H1 (cell line): ENCODE measurements around the gene HYAL1. TPM values are rescaled to one million over a fixed set of nuclear protein-coding genes. Genes with fewer than 3 reads are reported as not detected.

ENCODE experiments used
- CTCF ChIP-seq, 3 experiments: IDR thresholded peaks; 1 replicate in 2 of 3; 2 replicates in 1 of 3; pipeline versions ENCODE4 v1.5.1 to v1.6.1; 2011; ENCODE audit warnings: low read length in 3 of 3, mild to moderate bottlenecking in 3 of 3, inconsistent platforms in 2 of 3, low read depth in 1 of 3, moderate library complexity in 1 of 3; ENCODE audit not compliant: insufficient read depth in 1 of 3; ENCODE audit errors: control extremely low read depth in 1 of 3
- GTF2F1 ChIP-seq: IDR thresholded peaks from 2 replicates; pipeline ENCODE4 v1.6.1; 2012; ENCODE audit warnings: low read depth, low read length, improper control_type of control experiment, borderline replicate concordance
- KDM1A ChIP-seq: fragments of 200-600, 300-600 bp; sonication (generic); IDR thresholded peaks from 2 replicates; pipeline ENCODE4 v1.7.1; 2016; ENCODE audit warnings: mild to moderate bottlenecking, low read length, borderline replicate concordance
- RXRA ChIP-seq: IDR thresholded peaks from 2 replicates; pipeline ENCODE4 v1.6.1; 2011; ENCODE audit warnings: low read depth, mild to moderate bottlenecking, low read length, moderate library complexity; ENCODE audit not compliant: insufficient read depth
- SP1 ChIP-seq: IDR thresholded peaks from 2 replicates; pipeline ENCODE4 v1.6.1; 2011; ENCODE audit warnings: low read depth, low read length
- SP2 ChIP-seq: IDR thresholded peaks from 2 replicates; pipeline ENCODE4 v1.6.1; 2012; ENCODE audit warnings: mild to moderate bottlenecking, low read length, inconsistent platforms
- SP4 ChIP-seq: IDR thresholded peaks from 2 replicates; pipeline ENCODE4 v1.6.1; 2012; ENCODE audit warnings: low read length, inconsistent platforms
- SUZ12 ChIP-seq: fragments of 200-600 bp; sonication (generic); IDR thresholded peaks from 2 replicates; pipeline ENCODE4 v1.6.1; 2012; ENCODE audit warnings: mild to moderate bottlenecking, inconsistent platforms, low read length, moderate library complexity, mixed read lengths
- TAF7 ChIP-seq: optimal IDR thresholded peaks from 2 replicates; pipeline ENCODE3; 2011; ENCODE audit warnings: low read depth, mild to moderate bottlenecking, inconsistent platforms, low read length, moderate library complexity, borderline replicate concordance
- TCF12 ChIP-seq: IDR thresholded peaks from 2 replicates; pipeline ENCODE4 v1.6.1; 2011; ENCODE audit warnings: low read depth, mild to moderate bottlenecking, low read length
- ZNF274 ChIP-seq: IDR thresholded peaks from 2 replicates; pipeline ENCODE4 v1.7.0; 2012; ENCODE audit warnings: low read length, borderline replicate concordance; ENCODE audit errors: extremely low read depth
- polyA plus RNA-seq, 7 experiments: library from polyadenylated mRNA; depleted of rRNA in 3 of 7; stranded (reverse) in 5 of 7; unstranded in 2 of 7; fragments of >200 nt in 5 of 7; fragments of 200-250 nt in 2 of 7; gene quantifications; 1 replicate in 5 of 7; 2 replicates in 1 of 7; 4 replicates in 1 of 7; pipeline versions ENCODE4 v1.2.1 to v1.2.3, GENCODE V29; 2011 to 2013; ENCODE audit warnings: missing spikeins in 2 of 7, mixed read lengths in 2 of 7
- total RNA-seq: library from RNA; stranded (reverse); fragmentation: NEBNext Ultra II Directional; extraction: Animal tissue kit (Norgen Biotek cat#: 25700); gene quantifications from 2 replicates; pipeline ENCODE4 v1.2.1, GENCODE V29; 2021

The HYAL1 gene
- total and polyA plus RNA-seq, 2 of the 8 experiments (the other 6 are each of a cell fraction or from before 2014, with no cell fraction given), result 2.0 to 5.4 TPM

GRCh38 chr3:50334339-50335075 is 31.1 kb upstream of the HYAL1 start (continued):
- no peak for TF ChIP-seq CTCF (IDR thresholded peaks at IDR 0.05; ENCODE audit: control extremely low read depth in 1 of 3, insufficient read depth in 1 of 3, low read depth in 1 of 3, low read length in 3 of 3)
- TF ChIP-seq GTF2F1, result no peak
- no peak for TF ChIP-seq SP2
- TF ChIP-seq RXRA, result no peak
- TF ChIP-seq SUZ12, result no peak
- no peak for TF ChIP-seq SP1
- no peak for TF ChIP-seq TCF12
- TF ChIP-seq SP4, result no peak
- no peak for TF ChIP-seq ZNF274
- no peak for TF ChIP-seq KDM1A
- no peak for TF ChIP-seq TAF7
